NCI-H82 (cell line): ENCODE results near the gene C14orf132.

Source experiments
- DNase-seq: peaks from one replicate; lab custom pipeline; 2025; lab: John Stamatoyannopoulos, UW

The C14orf132 gene

DNA sequence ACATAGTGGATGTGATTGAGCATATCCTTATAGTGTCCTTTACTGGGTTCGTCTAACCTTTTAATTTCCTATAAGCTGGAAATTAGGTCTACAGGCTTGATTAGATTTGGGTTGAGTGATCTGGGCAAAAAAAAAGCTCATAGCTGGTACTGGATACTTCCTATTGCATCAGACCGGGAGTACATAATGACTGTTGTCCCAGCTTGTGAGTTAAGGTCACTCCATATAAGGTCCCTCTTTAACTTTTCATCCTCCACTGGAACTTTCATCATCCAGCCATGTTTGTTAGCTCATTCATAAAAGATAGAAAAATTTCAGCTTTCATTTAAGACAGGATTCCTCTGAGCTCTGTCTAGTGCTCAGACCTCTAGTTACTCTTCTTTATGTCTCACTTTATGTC, 80.8 kb downstream of the C14orf132 start:
- no peak for DNase-seq

DNA sequence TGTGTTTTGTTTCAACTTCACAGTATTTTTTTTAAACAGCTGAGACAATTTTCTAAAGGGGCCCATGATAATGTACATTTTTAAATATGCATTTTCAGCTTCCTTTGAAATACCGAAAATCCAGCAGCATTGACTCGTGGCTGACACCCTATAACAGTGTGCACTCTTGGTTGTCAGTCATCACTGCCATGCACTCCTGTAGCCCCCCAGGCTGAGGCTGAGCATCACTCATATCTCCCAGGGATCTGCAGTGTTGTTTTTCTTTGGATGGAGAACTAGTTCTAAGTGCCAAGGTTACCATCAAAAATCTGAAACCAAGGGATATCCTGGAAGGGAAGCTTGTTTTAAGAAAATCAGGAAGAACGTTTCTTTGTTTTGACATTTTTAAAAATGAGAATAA, 81.2 kb downstream of the C14orf132 start:
- no peak for DNase-seq

DNA sequence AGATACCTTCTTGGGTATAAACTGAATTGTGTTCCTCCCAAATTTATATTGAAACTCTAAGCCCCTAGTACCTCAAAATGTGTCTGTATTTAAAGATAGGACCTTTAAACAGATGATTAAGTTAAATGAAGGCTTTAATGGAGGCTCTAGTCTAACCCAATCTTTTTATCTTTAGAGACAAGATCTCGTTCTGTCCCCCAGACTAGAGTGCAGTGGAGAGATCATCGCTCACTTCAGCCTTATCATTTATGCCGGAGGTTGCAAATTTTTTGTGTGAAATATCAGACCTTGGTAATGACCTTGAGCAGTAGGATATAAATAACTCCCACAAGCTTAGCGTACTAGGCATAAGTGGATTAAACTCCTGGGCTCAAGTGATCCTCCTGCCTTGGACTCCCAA, 81.8 kb downstream of the C14orf132 start:
- DNase-seq, result peak; percentile 54

DNA sequence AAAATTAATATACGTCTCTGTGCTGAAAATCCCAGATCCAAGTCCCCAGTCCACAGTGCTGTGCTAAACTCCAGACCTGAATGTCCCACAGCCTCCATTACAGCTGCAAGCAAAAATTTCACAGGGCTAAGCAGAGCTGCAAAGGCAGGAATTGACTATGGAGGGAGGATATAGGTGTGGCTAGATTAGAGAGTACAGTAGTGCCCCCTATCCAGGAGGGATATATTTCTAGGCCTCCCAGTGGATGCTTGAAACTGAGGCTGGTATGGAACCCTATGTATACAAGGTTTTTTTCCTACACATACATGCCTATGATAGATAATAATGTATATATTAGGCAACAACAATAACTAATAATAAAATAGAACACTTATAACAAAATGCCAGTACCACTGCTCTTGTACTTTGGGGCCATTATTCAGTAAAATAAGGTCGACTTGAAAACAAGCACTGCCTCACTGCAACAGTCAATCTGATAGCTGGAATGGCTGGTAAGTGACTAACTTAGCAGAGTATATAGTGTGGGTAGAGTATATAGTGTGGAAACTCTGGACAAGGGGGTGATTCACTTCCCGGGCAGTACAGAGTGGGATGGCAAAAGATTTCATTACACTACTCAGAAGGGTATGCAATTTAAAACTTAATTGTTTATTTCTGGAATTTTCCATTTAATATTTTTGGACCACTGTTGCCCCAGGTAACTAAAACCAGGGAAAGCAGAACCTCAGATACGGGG, 82.7 kb downstream of the C14orf132 start:
- no peak for DNase-seq

DNA sequence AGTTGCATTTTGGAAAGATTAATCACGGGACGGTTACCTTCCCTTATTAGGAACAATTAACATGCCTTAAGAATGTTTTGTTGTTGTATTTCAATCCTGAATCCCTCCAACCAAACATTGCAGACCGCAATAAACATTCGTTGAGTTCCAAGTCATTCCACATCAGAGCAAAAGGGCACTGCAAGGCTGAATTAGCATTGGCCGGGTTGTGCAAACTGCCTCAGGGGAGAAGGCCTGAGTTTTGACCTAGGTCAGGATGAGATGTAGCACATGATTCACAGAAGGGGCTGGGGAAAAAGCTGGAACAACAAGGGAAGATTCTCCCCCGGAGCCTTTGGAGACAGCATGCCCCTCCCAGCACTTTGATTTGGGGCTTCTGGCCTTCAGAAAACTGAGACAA, 83.3 kb downstream of the C14orf132 start:
- no peak for DNase-seq

DNA sequence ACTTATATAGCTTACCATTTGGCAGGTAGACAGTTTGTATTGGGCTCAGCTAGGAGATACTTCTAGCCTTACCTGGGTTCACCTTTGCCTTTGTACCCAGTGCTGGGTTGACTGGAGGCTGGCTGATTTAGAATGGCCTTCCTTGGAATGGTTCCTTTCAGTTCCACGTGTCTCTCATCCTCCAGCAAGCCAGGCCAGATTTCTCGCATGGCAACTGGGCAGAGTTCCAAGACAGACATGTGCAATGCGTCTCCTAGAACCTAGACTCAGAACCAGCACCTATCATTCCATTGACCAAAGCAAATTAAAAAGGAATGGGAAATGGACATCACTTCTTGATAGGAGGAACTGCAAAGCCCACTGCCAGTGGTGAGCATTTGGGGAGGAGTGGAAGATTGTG, 86.4 kb downstream of the C14orf132 start:
- no peak for DNase-seq

DNA sequence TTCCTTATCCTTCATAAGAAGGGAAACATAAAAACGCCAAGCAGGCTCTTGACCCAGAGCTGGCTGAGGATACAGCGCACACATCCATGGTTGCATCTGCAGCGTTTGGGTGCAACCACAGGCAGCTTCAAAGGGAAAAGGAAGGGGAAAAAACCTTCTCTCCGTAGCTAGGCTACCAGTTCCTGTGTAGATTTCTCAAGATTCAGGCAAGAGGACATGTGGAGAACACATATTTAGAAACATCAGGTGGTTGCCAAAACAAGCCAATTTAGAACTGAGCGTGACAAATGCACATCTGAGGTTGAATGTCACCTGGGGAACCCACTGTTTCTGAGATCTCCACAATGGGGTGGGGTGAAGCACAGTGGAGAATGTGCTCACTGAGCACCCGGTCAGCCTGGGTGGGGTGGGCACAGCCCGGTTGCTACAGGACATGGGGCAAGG, 87.2 kb downstream of the C14orf132 start:
- no peak for DNase-seq

DNA sequence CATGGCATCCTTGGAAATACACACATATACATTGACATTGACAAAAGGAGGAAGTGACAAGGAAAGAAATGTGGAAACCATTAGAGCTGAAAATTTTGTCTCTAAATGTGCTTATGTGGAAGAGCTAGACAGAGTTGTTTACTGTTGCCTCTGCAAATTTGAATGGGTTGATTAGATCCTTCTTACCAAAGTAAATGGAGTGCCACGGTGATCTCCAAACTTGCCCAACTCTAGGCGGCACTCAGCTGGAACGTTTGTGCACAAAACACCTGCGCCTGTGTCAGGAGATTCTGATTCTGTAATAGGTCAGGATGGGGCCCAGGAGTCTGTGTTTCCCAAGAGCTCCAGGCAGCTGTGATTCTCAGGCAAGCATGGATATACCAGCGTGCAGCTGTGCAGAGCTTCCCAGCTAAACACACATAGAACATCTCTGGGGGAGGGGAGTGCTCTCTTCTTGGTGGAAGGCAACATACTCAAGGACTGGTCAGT, 87.7 kb downstream of the C14orf132 start:
- no peak for DNase-seq

DNA sequence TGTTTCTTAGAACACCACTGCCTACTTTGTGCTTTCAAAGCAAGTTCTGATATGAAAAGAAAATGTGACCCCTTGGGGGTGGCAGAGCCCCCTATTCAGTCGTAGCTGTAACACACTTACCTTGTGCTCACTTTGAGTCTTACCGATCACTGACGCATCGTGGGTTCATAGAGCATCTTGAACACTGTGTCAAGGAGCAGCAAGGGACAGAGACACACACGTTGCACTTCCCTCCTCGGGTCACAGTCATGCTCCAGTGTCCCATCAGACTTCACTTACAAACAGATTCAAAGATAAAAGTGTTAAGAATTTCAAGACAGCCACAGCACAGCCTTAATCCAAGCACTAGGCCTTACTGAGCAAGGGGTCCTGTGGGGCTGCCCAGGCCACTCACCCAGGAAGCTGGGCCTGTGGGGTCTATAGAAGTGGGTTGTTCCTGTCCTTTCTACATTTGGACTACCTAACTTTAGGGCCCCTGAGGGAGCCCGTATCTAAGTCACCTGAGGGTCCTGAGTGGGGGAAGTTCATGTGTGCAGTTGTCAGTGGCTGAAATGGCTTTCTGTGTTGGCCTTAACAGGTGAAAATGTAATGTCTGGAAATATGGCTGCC, 90.1 kb downstream of the C14orf132 start:
- no peak for DNase-seq

DNA sequence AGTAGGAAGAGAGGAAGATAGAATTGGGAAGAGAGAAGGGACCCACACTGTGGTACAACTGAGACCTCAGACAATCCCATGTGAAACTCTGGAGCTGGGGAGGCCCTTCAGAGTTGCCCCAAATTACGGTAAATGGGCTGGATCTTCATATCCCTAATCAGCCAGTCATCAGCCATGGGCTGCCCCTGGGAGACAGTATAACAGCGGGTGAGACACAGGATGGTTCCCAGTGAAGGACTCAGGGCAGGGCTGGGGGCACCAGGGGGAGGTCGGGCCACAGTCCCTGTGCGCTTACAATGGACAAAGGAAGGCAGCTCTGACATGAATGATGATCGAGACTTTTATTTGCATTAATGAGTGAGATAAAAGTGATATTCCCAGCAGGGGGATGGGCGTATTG, 91.2 kb downstream of the C14orf132 start:
- DNase-seq, result no peak

DNA sequence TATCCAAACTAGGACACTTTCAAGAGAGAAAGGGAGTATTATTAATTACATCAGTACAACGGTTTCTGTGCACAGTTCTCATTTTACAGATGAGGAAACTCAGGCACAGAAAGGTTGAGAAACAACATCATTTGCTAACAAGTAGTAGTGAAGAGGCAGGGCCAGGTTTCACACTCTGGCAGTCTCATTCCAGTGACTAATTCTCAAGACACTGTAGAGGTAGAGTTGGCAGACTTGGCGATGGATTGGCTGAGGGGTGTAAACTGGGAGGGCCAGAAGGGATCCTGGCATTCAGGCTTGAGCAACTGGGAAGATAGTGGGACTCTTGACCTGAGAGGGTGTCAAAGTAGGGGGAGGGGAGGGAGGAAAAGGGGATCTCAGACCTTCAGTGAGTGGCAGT, 91.7 kb downstream of the C14orf132 start:
- no peak for DNase-seq

DNA sequence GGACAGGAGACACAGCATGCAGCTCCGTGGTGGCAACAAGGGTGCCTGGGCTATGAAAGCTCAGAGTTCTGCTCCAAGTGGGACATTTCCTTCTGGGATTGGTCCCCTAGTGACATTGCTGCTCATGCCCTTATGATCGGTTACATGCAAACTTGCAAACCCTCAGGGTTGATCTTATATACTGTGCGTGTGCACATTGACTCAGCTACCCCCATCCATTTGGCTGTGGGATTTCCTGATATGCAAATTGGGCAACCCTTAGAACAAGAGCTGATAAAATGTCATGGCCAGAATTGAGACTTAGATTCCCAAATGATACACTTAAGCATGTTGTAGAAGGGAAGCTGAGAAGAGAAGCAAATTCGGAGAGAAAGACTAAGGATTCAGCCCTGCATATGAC, 92.7 kb downstream of the C14orf132 start:
- DNase-seq, result no peak

DNA sequence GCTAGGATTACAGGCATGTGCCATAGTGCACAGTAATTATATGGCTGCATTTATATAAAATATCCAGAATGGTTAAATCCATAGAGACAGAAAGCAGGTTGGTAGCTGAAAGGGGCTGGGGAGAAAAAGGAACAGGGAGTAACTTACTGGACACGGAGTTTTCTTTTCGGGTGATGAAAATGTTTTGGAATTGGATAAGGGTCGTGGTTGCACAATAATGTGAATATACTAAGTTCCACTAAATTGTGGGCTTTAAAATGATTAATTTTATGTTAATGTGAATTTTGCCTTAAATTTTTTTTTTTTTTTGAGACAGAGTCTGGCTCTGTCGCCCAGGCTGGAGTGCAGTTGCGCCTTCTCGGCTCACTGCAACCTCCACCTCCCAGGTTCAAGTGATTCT, 95.3 kb downstream of the C14orf132 start:
- no peak for DNase-seq

DNA sequence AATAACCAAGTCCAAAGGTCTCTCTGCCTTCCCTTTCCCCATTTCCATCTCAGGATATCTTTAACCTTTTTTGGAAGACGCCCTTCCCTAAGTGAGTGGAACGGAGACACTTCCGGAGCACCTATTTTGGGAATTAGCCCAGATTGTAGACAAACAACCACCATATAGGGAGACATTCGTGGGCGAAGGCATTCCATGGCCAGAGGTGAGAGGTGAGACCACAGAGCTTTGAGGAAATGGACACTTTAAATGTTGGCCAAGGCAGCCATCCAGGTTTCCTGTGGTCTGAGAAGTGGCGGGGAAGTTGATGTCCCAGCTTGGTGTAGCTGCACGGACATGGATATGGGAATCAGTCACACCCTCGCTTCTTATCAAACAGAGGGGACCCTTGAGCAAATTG, 96.1 kb downstream of the C14orf132 start:
- no peak for DNase-seq

DNA sequence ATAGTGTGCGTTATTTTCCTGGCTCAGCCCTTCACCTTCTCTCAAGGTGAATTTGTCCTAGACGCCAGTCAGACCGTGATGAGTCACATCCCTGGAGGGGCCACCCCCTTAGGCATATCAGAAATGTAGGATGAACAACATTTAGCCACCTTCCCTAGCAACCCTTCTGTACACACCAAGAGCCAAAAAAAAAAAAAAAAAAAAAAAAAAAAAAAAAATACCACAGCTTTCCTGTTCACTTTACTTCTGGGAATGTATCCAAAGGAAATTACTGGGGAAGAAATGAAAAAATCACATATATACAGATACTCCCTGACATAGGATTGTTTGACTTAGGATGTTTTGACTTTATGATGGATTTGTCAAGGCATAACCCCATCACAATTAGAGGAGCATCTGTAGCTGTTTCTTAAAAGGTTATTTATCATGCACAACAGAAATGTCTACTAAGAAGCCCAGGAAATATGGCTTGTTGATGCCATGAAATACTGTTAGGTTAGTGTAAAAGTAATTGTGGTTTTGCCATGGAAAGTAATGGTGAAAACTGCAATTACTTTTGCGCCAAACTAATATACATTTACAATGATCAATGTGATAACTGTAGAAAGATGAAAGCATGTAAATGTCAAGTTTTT, 97.3 kb downstream of the C14orf132 start:
- no peak for DNase-seq

DNA sequence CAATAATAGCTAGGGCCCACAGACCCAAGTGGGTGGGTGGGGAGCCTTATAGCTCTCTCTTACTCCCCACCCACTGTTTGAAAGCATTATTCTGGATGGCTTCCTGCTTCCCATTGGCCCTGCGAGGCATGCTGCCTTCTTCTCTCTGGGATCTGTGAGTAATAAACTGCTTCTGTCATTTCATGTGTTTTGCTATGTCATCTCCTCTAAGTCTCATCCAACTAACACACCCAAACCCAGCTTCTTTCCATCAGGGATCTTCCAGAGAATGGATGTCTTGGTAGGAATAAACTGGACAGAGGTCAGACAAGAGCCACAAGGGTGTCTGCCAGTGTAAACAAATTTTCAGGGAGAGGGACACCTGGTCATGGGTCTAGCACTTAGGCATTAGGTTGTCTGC, 99.1 kb downstream of the C14orf132 start:
- DNase-seq, result no peak

DNA sequence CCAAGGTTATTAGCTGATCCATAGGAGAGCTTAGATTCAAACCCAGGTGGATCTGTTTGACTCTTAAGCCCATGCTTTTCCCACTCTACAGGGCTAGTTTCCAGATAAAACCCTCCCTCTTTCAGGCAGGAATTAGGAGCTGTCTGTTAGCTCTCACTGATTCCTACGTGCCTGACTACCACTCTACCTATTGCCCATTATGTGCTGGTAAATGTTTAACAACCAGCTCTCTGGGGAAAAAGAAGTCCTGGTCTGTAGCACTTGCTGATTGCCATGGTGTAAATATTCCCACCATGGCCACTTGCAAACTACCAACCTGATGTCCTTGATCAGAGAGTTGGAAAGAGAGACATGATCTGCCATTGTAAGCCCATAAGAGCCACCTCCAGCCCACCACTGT, 100.0 kb downstream of the C14orf132 start:
- DNase-seq, result no peak

DNA sequence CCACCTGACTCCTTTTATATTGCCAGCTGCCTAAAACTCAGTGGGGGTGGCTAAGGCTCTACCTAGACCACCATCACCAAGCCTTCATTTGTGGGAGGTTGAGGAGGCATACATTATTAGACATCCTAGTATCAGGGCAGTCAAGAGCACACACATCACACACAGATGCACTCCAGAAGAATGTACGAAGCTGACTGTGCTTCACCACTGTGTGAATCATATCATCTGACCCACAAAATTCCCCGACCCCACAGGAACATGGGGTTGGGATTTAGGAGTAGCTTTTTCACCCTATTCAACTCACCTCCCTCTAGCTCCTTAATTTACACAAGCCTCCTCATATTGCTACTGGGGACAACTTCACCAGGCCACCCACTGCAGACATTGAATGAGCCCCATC, 100.7 kb downstream of the C14orf132 start:
- DNase-seq, result no peak

DNA sequence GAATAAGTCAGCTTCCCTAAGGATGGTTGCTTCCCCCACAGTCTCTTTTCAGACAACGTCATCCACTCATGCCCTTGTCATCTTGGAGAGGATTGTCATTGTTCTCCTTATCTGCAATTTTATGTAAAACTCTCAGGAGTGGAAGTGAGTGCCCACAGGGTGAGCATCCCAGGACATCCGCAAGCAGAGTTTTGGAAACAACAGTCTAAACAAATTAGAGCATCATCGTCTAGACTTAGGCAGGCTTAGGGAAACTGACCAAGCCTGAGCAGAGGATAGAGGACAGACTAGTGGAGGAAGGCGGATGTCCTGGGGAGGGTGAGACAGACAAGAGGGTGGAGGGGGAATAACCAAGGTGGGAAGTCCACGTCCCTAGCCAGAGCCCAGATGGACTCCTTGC, 101.8 kb downstream of the C14orf132 start:
- no peak for DNase-seq
